Prostate gland (tissue), 2 donors: ENCODE data around the gene PERCC1.

ENCODE experiments used
- POLR2A ChIP-seq: fragments of 450-650 bp; IDR thresholded peaks from one replicate; pipeline ENCODE4 v1.6.1; 2016; ENCODE audit warnings: antibody characterized with exemption, mild to moderate bottlenecking
- TF ChIP-seq, protein P1 (sequence below), 4 experiments: fragments of 200-600 bp in 2 of 4; fragments of 450-650 bp in 2 of 4; sonication (generic) in 2 of 4; IDR thresholded peaks; 1 replicate in 3 of 4; 2 replicates in 1 of 4; pipeline ENCODE4 v1.5.1; 2016 to 2019; ENCODE audit warnings: antibody characterized with exemption in 4 of 4, mild to moderate bottlenecking in 2 of 4, moderate library complexity in 2 of 4

DNA sequence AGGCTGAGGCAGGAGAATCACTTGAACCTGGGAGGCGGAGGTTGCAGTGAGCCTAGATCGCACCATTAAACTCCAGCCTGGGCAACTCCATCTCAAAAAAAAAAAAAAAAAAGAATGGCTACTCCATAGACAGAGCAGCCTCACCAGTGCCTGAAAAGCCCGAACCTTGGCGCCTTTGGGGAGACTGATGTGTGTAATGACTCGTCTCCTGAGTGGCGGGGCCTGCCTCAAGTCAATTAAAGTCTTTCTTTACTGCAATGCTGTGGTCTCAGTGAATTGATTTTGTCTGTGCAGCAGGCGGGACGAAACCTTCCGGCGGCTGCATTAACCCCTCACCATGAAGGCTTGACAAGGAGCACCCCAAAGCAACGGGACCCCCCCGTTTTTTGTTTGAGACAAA is 6.8 kb upstream of the PERCC1 start:
- TF ChIP-seq, protein P1, sequence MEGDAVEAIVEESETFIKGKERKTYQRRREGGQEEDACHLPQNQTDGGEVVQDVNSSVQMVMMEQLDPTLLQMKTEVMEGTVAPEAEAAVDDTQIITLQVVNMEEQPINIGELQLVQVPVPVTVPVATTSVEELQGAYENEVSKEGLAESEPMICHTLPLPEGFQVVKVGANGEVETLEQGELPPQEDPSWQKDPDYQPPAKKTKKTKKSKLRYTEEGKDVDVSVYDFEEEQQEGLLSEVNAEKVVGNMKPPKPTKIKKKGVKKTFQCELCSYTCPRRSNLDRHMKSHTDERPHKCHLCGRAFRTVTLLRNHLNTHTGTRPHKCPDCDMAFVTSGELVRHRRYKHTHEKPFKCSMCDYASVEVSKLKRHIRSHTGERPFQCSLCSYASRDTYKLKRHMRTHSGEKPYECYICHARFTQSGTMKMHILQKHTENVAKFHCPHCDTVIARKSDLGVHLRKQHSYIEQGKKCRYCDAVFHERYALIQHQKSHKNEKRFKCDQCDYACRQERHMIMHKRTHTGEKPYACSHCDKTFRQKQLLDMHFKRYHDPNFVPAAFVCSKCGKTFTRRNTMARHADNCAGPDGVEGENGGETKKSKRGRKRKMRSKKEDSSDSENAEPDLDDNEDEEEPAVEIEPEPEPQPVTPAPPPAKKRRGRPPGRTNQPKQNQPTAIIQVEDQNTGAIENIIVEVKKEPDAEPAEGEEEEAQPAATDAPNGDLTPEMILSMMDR (IDR thresholded peaks at IDR 0.05): no peak
- no peak for TF ChIP-seq POLR2A
